Activated B cell treated with CpG ODN at 0.5 μM for 24 hours (primary cell): ENCODE data around the gene ATRNL1. TPM values are rescaled to one million over a fixed set of nuclear protein-coding genes. Genes with fewer than 3 reads are reported as not detected.

Source experiments
- ATAC-seq: fragments of 200-7000 bp; cut with Tn5 transposase; one replicate; pipeline ENCODE4 v1.10.0; 2021; ENCODE audit warnings: low read depth, mild to moderate bottlenecking, moderate library complexity
- CTCF ChIA-PET: fragments of 350-600 bp; sonication (Branson Sonifier 250); formaldehyde crosslinking; loops from one replicate; lab custom pipeline; 2021; ENCODE audit warnings: antibody characterized with exemption; lab: Charles Lee
- POLR2A ChIA-PET: fragments of 350-600 bp; sonication (Branson Sonifier 250); formaldehyde crosslinking; loops from one replicate; lab custom pipeline; 2021; ENCODE audit warnings: antibody characterized with exemption; lab: Charles Lee
- DNase-seq: peaks from one replicate; pipeline ENCODE4 v3.0.0; 2022
- H3K27ac Mint-ChIP-seq: one replicate; pipeline ENCODE4 v1.8.0; 2020; ENCODE audit warnings: mixed read lengths
- H3K27me3 Mint-ChIP-seq: one replicate; pipeline ENCODE4 v1.8.0; 2021; ENCODE audit warnings: mixed read lengths
- H3K36me3 Mint-ChIP-seq: one replicate; pipeline ENCODE4 v1.8.0; 2021; ENCODE audit warnings: low read depth, mixed read lengths
- H3K4me1 Mint-ChIP-seq: one replicate; pipeline ENCODE4 v1.8.0; 2021; ENCODE audit warnings: mixed read lengths
- H3K4me3 Mint-ChIP-seq: one replicate; pipeline ENCODE4 v1.8.0; 2020; ENCODE audit warnings: mild to moderate bottlenecking, mixed read lengths
- H3K9me3 Mint-ChIP-seq: one replicate; pipeline ENCODE4 v1.8.0; 2020; ENCODE audit warnings: mixed read lengths
- CTCF ChIP-seq: fragments of 200-600 bp; IDR thresholded peaks from one replicate; pipeline ENCODE4 v1.8.0; 2022; ENCODE audit warnings: antibody characterized with exemption, mild to moderate bottlenecking
- intact Hi-C: fragments of 100-400 bp; cut with micrococcal nuclease; formaldehyde crosslinking; loops from one replicate; pipeline ENCODE4 v1.15.1; 2024
- total RNA-seq: library from RNA; stranded (reverse); gene quantifications from 2 replicates; pipeline ENCODE4 v1.2.3, GENCODE V29; 2022

ATRNL1 gene
- total RNA-seq, 1 donor from 2014 or later = 1.2 TPM

GRCh38 chr10:115580239-115580638, 487.1 kb downstream of the ATRNL1 start:
- Mint-ChIP-seq H3K4me1 (no peaks in the 10 kb centered on the region), H3K9me3 (peaks cover 9% of the 10 kb centered on the region), H3K36me3 (no peaks in the 10 kb centered on the region), H3K27ac (no peak overlapping the region), H3K4me3 (no peak overlapping the region), H3K27me3 (no peaks in the 10 kb centered on the region)
- DNase-seq = no peak
- intact Hi-C loops = no loop called here
- ChIA-PET CTCF (no interaction called here), POLR2A (no interaction called here)
- TF ChIP-seq CTCF = no peak
- ATAC-seq = no peak

DNA sequence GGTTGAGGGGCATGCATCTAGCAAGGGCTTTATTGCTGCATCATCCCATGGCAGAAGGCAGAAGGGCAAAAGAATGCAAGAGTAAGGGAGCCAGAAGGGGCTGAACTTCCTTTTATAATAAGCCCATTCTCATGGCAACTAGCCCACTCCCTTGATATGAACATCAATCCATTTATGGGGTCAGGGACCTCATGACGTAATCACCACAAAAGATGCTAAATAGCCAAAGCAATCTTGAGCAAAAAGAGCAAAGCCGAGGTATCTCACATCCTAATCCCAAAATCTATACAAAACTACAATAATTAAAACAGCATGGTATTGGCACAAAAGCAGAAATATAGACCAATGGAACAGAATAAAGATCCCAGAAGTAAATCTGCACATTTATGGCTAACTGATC, 499.9 kb downstream of the ATRNL1 start:
- intact Hi-C loops = no loop called here
- H3K36me3 Mint-ChIP-seq = no peaks in the 10 kb centered on the region
- H3K4me1 Mint-ChIP-seq = no peaks in the 10 kb centered on the region
- no peak for TF ChIP-seq CTCF
- H3K4me3 Mint-ChIP-seq = no peak overlapping the region
- ChIA-PET CTCF (no interaction called here), POLR2A (no interaction called here)
- no peak overlapping the region for H3K27ac Mint-ChIP-seq
- peaks cover 2% of the 10 kb centered on the region for H3K9me3 Mint-ChIP-seq
- DNase-seq = no peak
- no peak for ATAC-seq
- H3K27me3 Mint-ChIP-seq = no peaks in the 10 kb centered on the region

- DNase-seq = no peak
- H3K27me3 Mint-ChIP-seq = no peaks in the 10 kb centered on the region
- intact Hi-C loops = no loop called here
- ChIA-PET POLR2A (no interaction called here), CTCF (no interaction called here)
- H3K9me3 Mint-ChIP-seq = peaks cover 2% of the 10 kb centered on the region
- no peak for ATAC-seq
- H3K36me3 Mint-ChIP-seq = no peaks in the 10 kb centered on the region
- TF ChIP-seq CTCF = no peak
- no peak overlapping the region for H3K27ac Mint-ChIP-seq
- no peak overlapping the region for H3K4me3 Mint-ChIP-seq
- H3K4me1 Mint-ChIP-seq = no peaks in the 10 kb centered on the region
Measured at GRCh38 chr10:115604627-115605026, 511.5 kb downstream of the ATRNL1 start.

GRCh38 chr10:115606086-115606485, 512.9 kb downstream of the ATRNL1 start:
- H3K4me3 Mint-ChIP-seq = no peak overlapping the region
- H3K36me3 Mint-ChIP-seq = no peaks in the 10 kb centered on the region
- peaks cover 3% of the 10 kb centered on the region for H3K9me3 Mint-ChIP-seq
- H3K27me3 Mint-ChIP-seq = no peaks in the 10 kb centered on the region
- DNase-seq = no peak
- H3K27ac Mint-ChIP-seq = no peak overlapping the region
- H3K4me1 Mint-ChIP-seq = no peaks in the 10 kb centered on the region
- TF ChIP-seq CTCF = no peak
- ATAC-seq = no peak
- POLR2A ChIA-PET = no interaction called here
- CTCF ChIA-PET = no interaction called here
- intact Hi-C loops = no loop called here

- CTCF ChIA-PET = no interaction called here
- Mint-ChIP-seq H3K27ac (no peak overlapping the region), H3K36me3 (no peaks in the 10 kb centered on the region), H3K27me3 (no peaks in the 10 kb centered on the region), H3K4me3 (no peak overlapping the region), H3K4me1 (no peaks in the 10 kb centered on the region), H3K9me3 (peaks cover 3% of the 10 kb centered on the region)
- POLR2A ChIA-PET = no interaction called here
- DNase-seq = no peak
- no peak for TF ChIP-seq CTCF
- ATAC-seq = no peak
- intact Hi-C loops = no loop called here
Measured at GRCh38 chr10:115606741-115607140, 513.6 kb downstream of the ATRNL1 start.
